ENCODE data around the gene ZNF786.
"Not testable (repeated sequence)": the region's sequence is repeated elsewhere in the genome, so short reads cannot be mapped to it uniquely, and the experiment has no call there.

ZNF786 gene

DNA sequence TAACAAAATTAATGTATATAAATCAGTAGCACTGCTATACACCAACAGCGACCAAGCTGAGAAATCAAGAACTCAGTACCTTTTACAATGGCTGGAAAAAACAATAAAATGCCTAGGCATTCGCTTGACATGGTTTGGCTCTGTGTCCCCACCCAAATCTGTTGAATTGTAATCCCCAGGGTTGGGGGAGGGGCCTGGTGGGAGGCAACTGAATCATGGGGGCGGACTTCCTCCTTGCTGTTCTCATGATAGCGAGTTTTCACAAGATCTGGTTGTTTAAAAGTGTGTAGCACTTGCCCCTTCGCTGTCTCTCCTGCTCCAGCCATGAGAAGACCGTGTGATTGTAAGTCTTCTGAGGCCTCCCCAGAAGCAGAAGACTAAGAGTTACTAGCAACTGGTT, 8.6 kb downstream of the ZNF786 start:
- in situ Hi-C loops (cut with HindIII; ENCODE audit: low sequenced_read_pairs) = no loop called here

DNA sequence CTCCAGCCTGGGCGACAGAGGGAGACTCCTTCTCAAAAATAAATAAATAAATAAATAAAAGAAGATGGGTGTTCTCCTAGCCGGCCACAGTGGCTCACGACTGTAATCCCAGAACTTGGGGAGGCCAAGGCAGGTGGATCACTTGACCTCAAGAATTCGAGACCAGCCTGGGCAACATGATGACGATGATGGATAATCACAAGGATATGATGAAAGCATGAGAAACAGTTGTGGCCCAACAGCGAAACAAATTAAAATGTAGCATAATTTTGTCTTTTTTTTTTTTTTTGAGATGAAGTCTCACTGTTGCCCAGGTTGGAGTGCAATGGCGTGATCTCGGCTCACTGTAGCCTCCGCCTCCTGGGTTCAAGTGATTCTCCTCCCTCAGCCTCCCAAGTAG, 12.9 kb downstream of the ZNF786 start:
- in situ Hi-C loops (cut with HindIII; ENCODE audit: low sequenced_read_pairs) = no loop called here

DNA sequence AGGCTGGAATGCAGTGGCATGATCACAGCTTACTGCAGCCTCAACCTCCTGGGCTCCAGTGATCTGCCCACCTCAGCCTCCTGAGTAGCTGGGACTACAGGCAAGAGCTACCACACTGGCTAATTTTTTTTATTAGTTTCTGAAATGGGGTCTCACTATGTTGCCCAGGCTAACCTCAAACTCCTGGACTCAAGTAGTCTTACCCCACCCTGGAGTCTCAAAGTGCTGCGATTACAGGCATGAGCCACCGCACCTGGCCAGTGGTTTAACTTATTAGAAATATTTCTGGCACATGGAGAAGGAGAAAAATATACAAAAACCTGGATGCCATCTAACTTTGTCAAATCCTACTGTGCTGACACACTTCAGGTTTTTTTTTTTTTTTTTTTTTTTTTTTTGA, 15.2 kb downstream of the ZNF786 start:
- in situ Hi-C loops (cut with HindIII; ENCODE audit: low sequenced_read_pairs) = no loop called here

DNA sequence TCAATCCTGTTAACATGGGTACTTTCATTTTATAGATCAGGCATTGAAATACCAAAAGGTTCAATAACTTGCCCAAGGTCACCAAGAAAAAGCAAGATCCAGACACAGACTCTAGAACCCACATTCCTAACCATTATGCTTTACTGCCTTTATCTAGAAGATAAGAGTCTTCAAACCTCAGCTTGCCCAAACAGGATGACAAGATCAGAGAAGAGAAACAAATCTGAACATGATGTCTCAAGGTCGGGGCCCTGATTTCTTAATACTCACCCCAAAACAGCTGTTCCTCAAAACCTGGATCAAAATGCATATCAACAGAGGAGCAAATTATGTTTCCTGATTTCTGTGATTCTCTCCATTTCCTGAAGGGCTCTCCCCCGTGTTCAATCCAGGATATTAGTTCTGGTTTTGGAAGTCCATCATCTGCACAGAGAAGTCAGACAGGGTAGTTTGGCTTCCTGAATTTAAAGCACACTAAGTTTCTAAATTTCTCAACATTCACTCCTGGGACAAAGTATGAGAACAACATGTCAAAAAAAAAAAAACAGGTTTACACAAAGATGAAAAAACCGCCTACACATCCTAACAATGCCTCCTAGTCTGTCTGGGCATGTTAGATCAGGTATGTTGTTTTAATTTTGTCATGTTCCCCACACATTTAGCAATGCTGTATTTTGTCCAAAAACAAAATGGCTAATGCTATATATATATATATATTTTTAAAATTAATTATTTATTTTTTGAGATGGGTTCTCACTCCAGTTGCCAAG, 16.2 kb downstream of the ZNF786 start:
- in situ Hi-C loops (cut with HindIII; ENCODE audit: low sequenced_read_pairs) = no loop called here

DNA sequence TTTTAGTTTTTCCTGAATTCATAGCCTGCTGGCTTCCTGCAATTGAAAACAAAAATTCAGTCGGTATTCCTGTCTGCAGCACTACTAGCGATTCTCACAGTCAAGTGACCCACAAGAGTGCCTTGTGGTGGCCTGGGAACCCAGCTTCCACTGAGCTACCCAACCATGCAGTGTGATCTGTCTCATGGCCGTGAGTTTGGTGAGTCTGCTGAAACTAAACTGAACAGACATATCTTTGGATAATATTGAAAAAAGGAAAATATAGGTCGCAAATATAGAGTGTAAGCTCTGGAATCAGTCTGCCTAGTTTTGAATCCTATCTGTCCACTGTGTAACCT, 18.1 kb downstream of the ZNF786 start:
- in situ Hi-C loops (cut with HindIII; ENCODE audit: low sequenced_read_pairs) = no loop called here

DNA sequence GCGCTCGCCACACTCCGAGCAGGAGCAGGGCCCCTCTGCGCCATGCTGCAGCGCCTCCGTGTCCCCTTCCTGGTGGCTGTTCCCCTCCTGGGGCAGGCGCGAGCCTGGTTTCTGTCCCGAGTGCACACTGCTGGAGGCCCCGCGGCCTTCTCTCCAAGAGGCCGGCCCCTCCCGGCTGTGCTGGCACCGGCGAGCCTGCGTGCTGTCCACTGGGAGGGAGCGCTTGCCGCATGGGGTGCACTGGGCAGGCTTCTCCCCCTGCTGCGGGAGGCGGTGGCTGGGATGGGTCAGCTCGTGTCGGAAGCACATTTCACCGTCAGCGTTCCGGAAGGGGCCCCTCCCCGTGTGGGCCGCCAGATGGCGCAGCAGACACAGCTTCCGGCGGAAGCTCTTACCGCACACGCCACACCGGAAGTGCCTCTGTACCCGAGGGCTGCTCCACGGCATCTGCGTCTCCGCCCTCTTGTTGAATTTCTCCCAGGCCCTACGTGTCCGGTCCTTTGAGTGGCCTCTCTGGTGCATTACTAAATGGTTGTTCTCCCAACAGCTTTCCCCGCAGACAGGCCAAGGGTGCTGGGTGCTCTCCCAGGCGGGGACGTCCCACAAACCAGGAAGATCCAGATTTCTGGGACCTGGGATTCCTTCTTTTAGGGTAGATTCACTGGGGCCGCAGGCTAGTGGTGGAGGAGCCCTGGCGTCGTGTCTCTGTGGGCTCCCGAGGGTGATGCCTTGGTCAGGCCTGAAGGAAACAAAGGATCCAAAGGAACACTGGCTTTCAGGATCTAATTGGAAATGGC, 18.7 kb downstream of the ZNF786 start:
- in situ Hi-C loops (cut with HindIII; ENCODE audit: low sequenced_read_pairs) = no loop called here

DNA sequence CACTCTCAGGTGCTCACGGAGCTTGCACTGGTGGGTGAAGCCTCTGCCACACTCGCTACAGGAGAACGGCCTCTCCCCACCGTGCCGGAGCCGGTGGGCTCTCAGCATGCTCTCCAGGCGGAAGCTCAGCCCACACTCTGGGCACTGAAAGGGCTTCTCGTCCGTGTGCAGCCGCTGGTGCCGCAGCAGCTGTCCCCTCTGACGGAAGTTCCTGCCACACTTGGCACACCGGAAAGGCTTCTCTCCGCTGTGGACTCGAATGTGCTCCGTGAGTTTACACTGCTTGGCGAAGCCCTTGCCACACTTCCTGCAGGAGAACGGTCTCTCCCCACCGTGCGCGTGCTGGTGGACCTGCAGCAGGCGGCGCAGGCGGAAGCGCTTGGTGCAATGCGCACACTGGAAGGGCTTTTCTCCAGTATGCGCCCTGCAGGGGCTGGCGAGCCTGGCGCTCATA, 19.3 kb downstream of the ZNF786 start:
- in situ Hi-C loops (cut with HindIII; ENCODE audit: low sequenced_read_pairs) = no loop called here

DNA sequence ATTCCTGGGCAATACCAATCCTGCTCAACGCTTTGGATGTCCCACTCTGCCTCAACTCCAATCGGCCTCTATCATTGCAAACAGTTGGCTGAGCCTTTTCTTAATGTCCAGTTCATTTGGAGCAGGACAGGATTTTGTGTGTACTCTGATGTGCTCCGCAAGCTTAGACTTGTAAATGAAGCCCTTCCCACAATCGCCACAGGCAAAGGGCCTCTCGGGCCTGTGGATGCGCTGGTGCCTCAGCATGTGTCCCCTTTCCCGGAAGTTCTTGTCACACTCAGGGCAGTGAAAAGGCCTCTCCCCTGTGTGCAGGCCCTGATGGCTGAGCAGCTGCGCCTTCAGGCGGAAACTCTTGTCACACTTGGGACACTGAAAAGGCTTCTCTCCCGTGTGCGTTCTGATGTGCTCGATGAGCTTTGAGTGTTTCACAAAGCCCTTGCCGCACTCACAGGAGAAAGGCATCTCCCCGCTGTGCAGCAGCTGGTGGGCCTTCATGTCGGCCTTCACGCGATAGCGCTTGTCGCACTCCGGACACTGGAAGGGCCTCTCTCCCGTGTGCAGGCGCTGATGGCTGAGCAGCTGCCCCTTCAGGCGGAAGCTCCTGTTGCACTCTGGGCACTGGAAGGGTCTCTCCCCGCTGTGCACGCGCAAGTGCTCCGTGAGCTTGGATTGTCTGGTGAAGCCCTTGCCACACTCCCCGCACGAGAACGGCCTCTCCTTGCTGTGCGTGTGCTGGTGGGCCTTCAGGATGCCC, 20.0 kb downstream of the ZNF786 start:
- in situ Hi-C loops (cut with HindIII; ENCODE audit: low sequenced_read_pairs) = no loop called here

DNA sequence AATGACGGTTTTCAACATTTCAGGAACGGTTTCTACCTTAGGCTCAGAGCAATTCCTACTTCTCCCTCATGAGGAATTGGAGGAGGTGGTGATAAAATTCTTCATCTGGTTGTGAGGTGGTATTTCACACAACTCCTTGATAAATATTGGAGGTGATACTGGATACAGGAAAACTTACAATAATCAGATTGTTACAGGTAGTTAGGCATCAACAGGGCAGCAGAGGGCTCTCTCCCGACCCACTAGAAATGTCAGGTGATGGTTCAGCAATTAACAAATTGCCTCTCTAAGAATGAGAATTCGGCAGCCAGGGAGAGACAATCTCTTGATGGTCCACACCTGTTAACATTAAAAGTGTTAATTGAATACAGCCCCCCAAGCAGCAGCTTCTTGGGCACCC, 22.6 kb downstream of the ZNF786 start:
- in situ Hi-C loops (cut with HindIII; ENCODE audit: low sequenced_read_pairs) = no loop called here

DNA sequence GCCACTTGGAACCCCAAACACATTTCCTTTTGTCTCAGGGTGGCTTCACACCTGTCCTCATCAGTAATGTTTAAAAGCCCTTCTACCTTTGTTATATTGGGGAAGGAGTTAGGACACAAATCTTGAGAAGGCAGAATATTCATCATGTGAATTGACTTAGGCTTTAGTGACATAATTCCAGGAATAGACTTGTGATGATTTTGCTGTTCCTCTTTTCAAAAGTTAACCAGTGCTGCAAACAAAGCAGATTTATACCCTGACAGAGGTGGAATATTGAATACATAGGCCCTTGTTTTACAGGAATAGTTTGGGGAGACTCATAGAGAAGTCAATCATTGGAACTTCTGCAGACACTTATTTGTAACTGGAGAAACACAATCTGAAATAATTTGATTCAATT, 27.0 kb downstream of the ZNF786 start:
- in situ Hi-C loops (cut with HindIII; ENCODE audit: low sequenced_read_pairs) = no loop called here

DNA sequence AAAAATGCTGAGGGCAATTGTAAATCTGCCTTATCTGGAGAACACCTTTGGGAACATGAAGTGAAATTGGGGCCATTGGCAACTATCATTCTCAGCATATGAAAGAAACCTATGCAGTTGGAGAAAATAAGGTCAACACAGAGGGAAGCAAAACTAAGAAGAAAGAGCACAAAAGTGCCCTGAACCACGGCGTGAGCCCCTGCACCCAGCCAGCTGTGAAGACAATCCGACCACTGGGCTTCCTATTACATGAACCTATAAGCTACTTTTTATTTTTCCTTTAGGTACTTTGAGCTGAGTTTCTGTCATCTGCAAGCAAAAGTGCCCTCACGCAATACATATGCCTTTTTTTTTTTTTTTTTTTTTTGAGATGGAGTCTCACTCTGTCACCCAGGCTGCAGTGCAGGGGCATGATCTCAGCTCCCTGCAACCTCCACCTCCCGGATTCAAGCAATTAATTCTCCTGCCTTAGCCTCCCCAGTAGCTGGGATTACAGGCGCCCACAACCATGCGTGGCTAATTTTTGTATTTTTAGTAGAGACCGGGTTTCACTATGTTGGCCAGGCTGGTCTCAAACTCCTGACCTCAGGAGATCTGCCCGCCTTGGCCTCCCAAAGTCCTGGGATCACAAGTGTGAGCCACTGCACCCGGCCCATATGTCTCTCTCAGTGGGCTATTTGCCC, 28.2 kb downstream of the ZNF786 start:
- in situ Hi-C loops (cut with HindIII; ENCODE audit: low sequenced_read_pairs) = not testable (repeated sequence)

DNA sequence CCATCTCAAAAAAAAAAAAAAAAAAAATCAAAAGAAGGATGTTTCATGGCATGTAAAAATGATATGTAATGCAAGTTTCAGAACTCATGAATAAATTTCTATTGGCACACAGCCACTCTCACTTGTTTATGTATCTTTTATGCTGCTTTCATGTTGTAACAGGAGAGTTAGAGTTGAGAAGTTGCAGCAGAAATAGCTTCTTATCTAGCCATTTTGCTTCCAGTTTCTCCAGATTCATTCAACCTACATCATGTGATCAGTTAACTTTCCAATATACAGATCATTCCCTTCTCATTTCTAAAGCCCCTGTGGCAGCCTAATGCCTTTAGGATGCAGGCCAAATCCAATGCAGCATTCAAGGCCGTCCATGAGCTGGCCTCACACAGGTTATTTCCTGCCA, 30.4 kb downstream of the ZNF786 start:
- in situ Hi-C loops (cut with HindIII; ENCODE audit: low sequenced_read_pairs) = no loop called here

DNA sequence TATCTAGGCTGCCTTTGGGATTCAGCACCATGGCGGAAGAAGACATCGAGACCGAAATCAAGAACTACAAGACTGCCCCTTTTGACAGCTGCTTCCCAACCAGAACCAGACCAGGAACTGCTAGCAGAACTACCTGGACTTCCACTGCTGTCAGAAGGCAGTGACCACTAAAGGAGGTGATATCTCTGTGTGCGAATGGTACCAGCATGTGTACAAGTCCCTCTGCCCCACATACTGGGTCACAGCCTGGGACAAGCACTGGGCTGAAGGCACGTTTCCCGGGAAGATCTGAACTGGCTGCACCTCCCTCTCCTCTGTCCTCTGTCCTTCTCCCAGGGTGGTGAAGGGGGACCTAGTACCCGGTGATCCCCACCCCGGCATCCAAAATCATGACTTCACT, 36.6 kb downstream of the ZNF786 start:
- in situ Hi-C loops (cut with HindIII; ENCODE audit: low sequenced_read_pairs) = no loop called here

DNA sequence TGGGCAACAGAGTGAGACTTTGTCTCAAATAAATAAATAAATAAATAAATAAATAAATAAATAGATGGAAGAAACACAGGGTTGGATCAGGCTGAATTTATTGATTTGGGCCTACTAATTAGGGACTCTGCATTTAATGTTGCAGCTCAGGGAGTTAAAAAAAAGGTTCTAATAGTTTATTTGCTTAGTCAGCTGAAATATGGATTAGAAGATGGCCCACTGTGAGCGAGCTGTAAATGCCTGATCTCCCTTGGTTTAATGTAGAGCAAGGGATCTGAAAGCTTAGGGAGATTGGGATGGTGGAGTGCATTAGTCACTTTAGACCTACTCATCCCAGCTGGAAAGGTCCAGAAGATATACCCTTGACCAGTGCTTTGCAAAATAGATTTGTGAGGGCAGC, 37.1 kb downstream of the ZNF786 start:
- in situ Hi-C loops (cut with HindIII; ENCODE audit: low sequenced_read_pairs) = no loop called here

DNA sequence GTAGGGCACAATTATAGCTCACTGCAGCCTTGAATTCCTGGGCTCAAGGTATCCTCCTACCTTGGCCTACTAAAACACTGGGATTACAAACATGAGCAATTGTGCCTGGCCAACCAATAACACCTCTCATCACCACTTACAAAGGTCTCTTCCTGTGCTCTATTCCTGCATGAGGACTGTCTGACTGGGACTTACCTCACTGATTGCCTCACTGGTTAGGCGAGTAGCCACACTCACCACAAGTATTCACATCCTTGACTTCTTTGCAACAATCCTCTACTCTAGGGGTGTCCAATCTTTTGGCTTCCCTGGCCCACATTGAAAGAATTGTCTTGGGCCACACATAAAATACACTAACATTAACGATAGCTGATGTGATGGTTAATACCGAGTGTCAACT, 39.6 kb downstream of the ZNF786 start:
- in situ Hi-C loops (cut with HindIII; ENCODE audit: low sequenced_read_pairs) = no loop called here

DNA sequence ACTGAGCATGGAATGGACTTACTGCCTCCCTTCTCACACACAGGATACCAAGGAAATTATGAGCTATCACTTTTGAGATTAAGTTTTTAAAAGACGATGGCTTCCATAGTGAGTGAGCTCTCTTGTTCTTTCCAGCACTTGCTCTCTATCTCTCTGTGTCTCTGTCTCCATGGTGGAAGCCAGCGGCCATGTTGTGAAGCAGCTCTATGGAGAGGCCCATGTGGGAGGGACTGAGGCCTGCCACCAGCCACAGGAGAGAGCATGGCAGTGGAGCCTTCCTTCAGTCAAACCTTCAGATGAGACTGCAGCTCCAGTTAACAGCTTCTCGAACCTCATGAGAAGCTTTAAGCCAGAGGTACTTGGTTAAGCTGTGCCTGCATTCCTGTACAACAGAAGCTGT, 41.7 kb downstream of the ZNF786 start:
- in situ Hi-C loops (cut with HindIII; ENCODE audit: low sequenced_read_pairs) = no loop called here

DNA sequence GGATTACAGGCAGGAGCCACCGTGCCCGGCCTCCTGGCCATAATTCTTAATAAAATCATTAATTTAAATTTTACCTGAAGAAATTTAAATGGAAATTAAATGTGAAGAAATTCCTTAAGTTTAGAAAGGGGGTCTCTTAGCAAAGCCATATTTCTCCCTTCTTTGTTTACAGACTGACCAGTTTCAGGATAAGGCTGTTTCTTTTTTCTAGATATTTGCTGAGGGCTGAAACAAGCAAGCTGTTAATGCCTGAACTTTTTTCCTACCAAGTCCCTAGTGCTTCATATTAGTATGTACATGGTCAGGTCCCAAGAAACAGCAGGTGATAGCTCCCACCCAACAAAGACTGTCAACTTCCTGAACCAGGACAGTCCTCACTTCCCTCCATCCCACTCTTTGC, 44.1 kb downstream of the ZNF786 start:
- in situ Hi-C loops (cut with HindIII; ENCODE audit: low sequenced_read_pairs) = no loop called here

DNA sequence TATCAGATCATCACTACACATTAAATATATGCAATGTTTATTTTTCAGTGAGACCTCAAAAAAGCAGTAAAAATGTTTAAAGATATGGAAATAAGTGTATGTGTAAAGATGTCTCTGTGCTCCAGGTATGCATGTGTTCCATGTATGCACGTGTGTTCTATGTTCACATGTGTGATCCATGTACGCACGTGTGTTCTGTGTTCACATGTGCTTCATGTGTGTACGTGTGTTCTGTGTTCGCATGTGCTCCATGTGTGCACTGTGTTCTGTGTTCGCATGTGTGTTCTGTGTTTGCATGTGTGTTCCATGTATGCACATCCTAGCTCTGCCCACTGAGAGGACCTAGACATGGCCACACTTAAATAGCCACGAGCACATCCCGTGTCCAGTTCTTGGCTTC, 46.6 kb downstream of the ZNF786 start:
- in situ Hi-C loops (cut with HindIII; ENCODE audit: low sequenced_read_pairs) = no loop called here

DNA sequence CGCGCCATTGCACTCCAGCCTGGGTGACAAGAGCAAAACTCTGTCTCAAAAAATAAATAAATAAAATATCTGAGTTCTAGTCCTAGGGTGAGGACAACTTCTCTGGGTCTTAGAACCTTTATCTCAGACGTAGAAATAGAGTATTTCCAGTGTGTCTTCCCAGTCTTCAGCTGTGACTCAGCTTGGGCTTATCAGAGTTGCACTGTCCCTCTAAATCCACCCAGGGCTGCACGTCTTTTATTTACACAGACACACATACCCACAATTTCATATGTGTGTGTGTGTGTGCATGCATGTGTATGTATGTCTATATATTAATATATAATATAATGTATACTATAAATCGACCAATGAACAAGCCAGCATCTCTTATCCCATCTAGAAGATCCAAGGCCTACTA, 49.2 kb downstream of the ZNF786 start:
- in situ Hi-C loops (cut with HindIII; ENCODE audit: low sequenced_read_pairs) = no loop called here

DNA sequence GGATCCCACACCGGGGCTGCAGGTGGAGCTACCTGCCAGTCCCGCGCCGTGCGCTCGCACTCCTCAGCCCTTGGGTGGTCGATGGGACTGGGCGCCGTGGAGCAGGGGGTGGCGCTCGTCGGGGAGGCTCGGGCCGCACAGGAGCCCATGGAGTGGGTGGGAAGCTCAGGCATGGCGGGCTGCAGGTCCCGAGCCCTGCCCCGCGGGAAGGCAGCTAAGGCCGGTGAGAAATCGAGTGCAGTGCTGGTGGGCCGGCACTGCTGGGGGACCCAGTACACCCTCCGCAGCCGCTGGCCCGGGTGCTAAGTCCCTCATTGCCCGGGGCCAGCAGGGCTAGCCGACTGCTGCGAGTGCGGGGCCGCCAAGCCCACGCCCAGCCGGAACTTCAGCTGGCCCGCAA, 51.9 kb downstream of the ZNF786 start:
- in situ Hi-C loops (cut with HindIII; ENCODE audit: low sequenced_read_pairs) = not testable (repeated sequence)

DNA sequence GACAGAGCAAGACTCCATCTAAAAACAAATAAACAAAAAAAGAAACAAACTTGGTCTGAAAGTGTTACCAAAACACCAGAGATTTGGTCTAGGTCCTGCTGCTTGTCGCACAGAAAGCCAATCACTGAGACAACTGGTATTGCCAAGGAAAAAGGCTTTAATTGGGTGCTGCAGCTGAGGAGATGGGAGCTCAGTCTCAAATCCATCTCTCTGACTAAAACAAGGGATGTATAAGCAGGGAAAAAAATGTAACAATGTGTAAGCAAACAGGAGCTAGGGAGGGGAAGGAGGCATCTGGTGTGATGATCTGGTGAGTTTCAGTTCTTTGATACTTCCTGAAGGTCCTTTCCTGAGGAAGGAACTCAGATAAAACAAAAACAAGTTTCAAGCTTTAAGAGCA, 53.8 kb downstream of the ZNF786 start:
- in situ Hi-C loops (cut with HindIII; ENCODE audit: low sequenced_read_pairs) = no loop called here
